ENCODE results near the gene PDCD4. TPM values are rescaled to one million over a fixed set of nuclear protein-coding genes. Genes with fewer than 3 reads are reported as not detected.

Gene PDCD4
- total and polyA plus RNA-seq, 2 of the 8 experiments (the other 6 are each of a cell fraction or from before 2014, with no cell fraction given): 3.3 to 26.8 TPM

- Histone ChIP-seq H3K14ac (ENCODE audit: insufficient read length) (no peak overlapping the region), H2BK120ac (replicated peaks; ENCODE audit: low read depth, low read length) (no peak overlapping the region), H2AK5ac (ENCODE audit: low read depth, low read length) (no peak overlapping the region), H3K27me3 (replicated peaks in 1 of 4; ENCODE audit: control insufficient read depth in 3 of 4, extremely low read depth in 1 of 4, insufficient read depth in 3 of 4, low read length in 3 of 4) (no peaks in the 10 kb centered on the region), H3K18ac (ENCODE audit: extremely low read depth, low read length) (no peak overlapping the region), H3K4ac (replicated peaks; ENCODE audit: insufficient read length, low read depth, low read length) (no peak overlapping the region), H3K9ac (replicated peaks in 1 of 4; ENCODE audit: extremely low read depth in 1 of 4, low read depth in 3 of 4, low read length in 3 of 4) (no peak overlapping the region), H4K8ac (ENCODE audit: extremely low read depth, insufficient read depth, low read length) (no peak overlapping the region), H2BK15ac (ENCODE audit: low read length) (no peak overlapping the region), H4K5ac (ENCODE audit: insufficient read length, low read depth, low read length) (no peak overlapping the region), H3K23me2 (ENCODE audit: low read depth, low read length) (no peaks in the 10 kb centered on the region), H2BK5ac (ENCODE audit: low read depth, low read length) (no peak overlapping the region), H3K27ac (ENCODE audit: low read depth, low read length) (no peak overlapping the region), H3K79me1 (ENCODE audit: low read depth, low read length) (no peaks in the 10 kb centered on the region), H3K56ac (replicated peaks; ENCODE audit: insufficient read length, low read depth, low read length) (no peak overlapping the region), H4K91ac (replicated peaks; ENCODE audit: insufficient read length, low read length) (no peak overlapping the region), H2BK20ac (ENCODE audit: low read length) (no peak overlapping the region), H3K23ac (ENCODE audit: insufficient read length) (no peak overlapping the region), H3K4me2 (ENCODE audit: insufficient read depth in 1 of 2, low read depth in 2 of 2, low read length in 2 of 2) (no peak overlapping the region), H2BK12ac (ENCODE audit: low read depth, low read length) (no peak overlapping the region), H2AFZ (ENCODE audit: low read length) (no peak overlapping the region), H3K9me3 (ENCODE audit: insufficient read depth in 2 of 2, low read depth in 1 of 2, low read length in 1 of 2) (no peaks in the 10 kb centered on the region), H3K4me1 (replicated peaks in 1 of 4; ENCODE audit: control insufficient read depth in 3 of 4, insufficient read depth in 4 of 4, low read length in 3 of 4) (no peaks in the 10 kb centered on the region), H3K79me2 (ENCODE audit: control insufficient read depth in 1 of 2, insufficient read depth in 2 of 2, low read length in 2 of 2) (no peaks in the 10 kb centered on the region), H4K20me1 (replicated peaks in 1 of 2; ENCODE audit: control insufficient read depth in 1 of 2, insufficient read depth in 2 of 2, low read length in 2 of 2) (no peaks in the 10 kb centered on the region), H3K36me3 (ENCODE audit: control insufficient read depth in 2 of 4, insufficient read depth in 4 of 4, low read length in 3 of 4) (no peaks in the 10 kb centered on the region), H3K4me3 (ENCODE audit: extremely low read depth in 1 of 4, insufficient read depth in 2 of 4, low read depth in 3 of 4, low read length in 4 of 4) (no peak overlapping the region)
- WGBS, 2 experiments (ENCODE audit: extremely low coverage in 1 of 2, insufficient coverage in 1 of 2, insufficient read length in 1 of 2, insufficient replicate concordance in 2 of 2, low coverage in 1 of 2, low lambda C conversion rate in 2 of 2, missing lambda C conversion rate in 1 of 2): 81% methylated on average over 2 of the region's 2 CpGs; no CpG with 5 or more reads in 1 of the 2 experiments
- ChIA-PET CTCF (ENCODE audit: partially characterized antibody) (no interaction called here), POLR2A (ENCODE audit: partially characterized antibody) (no interaction called here)
- DNase-seq (ENCODE audit: low read depth in 1 of 2, low spot score in 2 of 2) (no peak), FAIRE-seq (no peak)
- TF ChIP-seq CHD1 (IDR thresholded peaks at IDR 0.05; ENCODE audit: low read depth, low read length): no peak
- no peak for TF ChIP-seq JUN (IDR thresholded peaks at IDR 0.05; ENCODE audit: low read depth, low read length)
- no peak for TF ChIP-seq RAD21 (IDR thresholded peaks at IDR 0.05 in 1 of 2, conservative IDR thresholded peaks at IDR 0.05 in 1 of 2; ENCODE audit: low read depth in 2 of 2, low read length in 2 of 2)
These were observed 23.6 kb upstream of the PDCD4 start for GRCh38 chr10:110848106-110848505.
